RPMI7951 (cell line): ENCODE results near the gene ATP2A3. TPM values are rescaled to one million over a fixed set of nuclear protein-coding genes. Genes with fewer than 3 reads are reported as not detected.

Source experiments
- DNase-seq: peaks from one replicate; pipeline ENCODE4 v3.0.0-alpha.2; 2012; ENCODE audit warnings: low read depth
- total RNA-seq: library from RNA; depleted of rRNA; stranded (reverse); fragments of >200 nt; shearing (Covaris generic); gene quantifications from 2 replicates; pipeline ENCODE4 v1.2.3, GENCODE V29; 2014

The ATP2A3 gene
- total RNA-seq, 1 experiment from 2014 or later: 0.96 TPM

- no peak for DNase-seq
Measured at GRCh38 chr17:3972931-3973330, 8.7 kb upstream of the ATP2A3 start.

GRCh38 chr17:3972281-3972731 is 8.1 kb upstream of the ATP2A3 start:
- no peak for DNase-seq

- no peak for DNase-seq
Measured at GRCh38 chr17:3970668-3971067, 6.4 kb upstream of the ATP2A3 start.

GRCh38 chr17:3969963-3970362 is 5.7 kb upstream of the ATP2A3 start:
- DNase-seq: no peak

- no peak for DNase-seq
Measured at GRCh38 chr17:3968886-3969524, 4.8 kb upstream of the ATP2A3 start.

GRCh38 chr17:3968015-3968414 is 3.8 kb upstream of the ATP2A3 start:
- no peak for DNase-seq

GRCh38 chr17:3966720-3967363 is 2.6 kb upstream of the ATP2A3 start:
- DNase-seq: no peak

GRCh38 chr17:3965118-3965800 is 1.0 kb upstream of the ATP2A3 start:
- DNase-seq: peak; percentile 50

GRCh38 chr17:3963237-3964201 is 718 bp downstream of the ATP2A3 start:
- DNase-seq: no peak

- DNase-seq: no peak
Measured at GRCh38 chr17:3962965-3963236, 1.3 kb downstream of the ATP2A3 start.

- DNase-seq: no peak
Measured at GRCh38 chr17:3962217-3962964, 1.8 kb downstream of the ATP2A3 start.

GRCh38 chr17:3961564-3962047 is 2.6 kb downstream of the ATP2A3 start:
- DNase-seq: no peak

- no peak for DNase-seq
Measured at GRCh38 chr17:3960764-3961163, 3.5 kb downstream of the ATP2A3 start.

GRCh38 chr17:3959921-3960601 is 4.2 kb downstream of the ATP2A3 start:
- DNase-seq: no peak

GRCh38 chr17:3959295-3959899 is 4.8 kb downstream of the ATP2A3 start:
- no peak for DNase-seq

GRCh38 chr17:3957735-3958599 is 6.3 kb downstream of the ATP2A3 start:
- DNase-seq: no peak

GRCh38 chr17:3956983-3957382 is 7.3 kb downstream of the ATP2A3 start:
- no peak for DNase-seq

GRCh38 chr17:3956327-3956957 is 7.8 kb downstream of the ATP2A3 start:
- no peak for DNase-seq

GRCh38 chr17:3955673-3955988 is 8.6 kb downstream of the ATP2A3 start:
- DNase-seq: no peak
